Lower leg skin (tissue), 4 donors: ENCODE results near the gene GNAZ. TPM values are rescaled to one million over a fixed set of nuclear protein-coding genes. Genes with fewer than 3 reads are reported as not detected.

Source experiments
- DNase-seq, 2 donors: peaks; one replicate each; pipeline ENCODE4 v3.0.0-alpha.2; 2019; ENCODE audit warnings: low spot score in 2 of 2
- H3K4me3 ChIP-seq: fragments of 200-600 bp; sonication (generic); 2 replicates; pipeline ENCODE4 v1.5.1; 2017; ENCODE audit warnings: mild to moderate bottlenecking, low read depth; ENCODE audit not compliant: poor library complexity, severe bottlenecking
- CTCF ChIP-seq, 3 donors: fragments of 450-650 bp; IDR thresholded peaks; one replicate each; pipeline ENCODE4 v1.5.1; 2016; ENCODE audit warnings: antibody characterized with exemption in 3 of 3, mild to moderate bottlenecking in 3 of 3, moderate library complexity in 2 of 3
- POLR2A ChIP-seq, 2 donors: fragments of 450-650 bp; IDR thresholded peaks; one replicate each; pipeline ENCODE4 v1.6.1; 2016 to 2017; ENCODE audit warnings: antibody characterized with exemption in 2 of 2, mild to moderate bottlenecking in 1 of 2, moderate library complexity in 1 of 2
- WGBS, 2 donors: methylation state at CpG; one replicate each; pipeline ENCODE4 v1.1.5; 2018; 5-methylcytosine and 5-hydroxymethylcytosine counted together
- intact Hi-C: fragments of 100-400 bp; cut with DNase I; formaldehyde crosslinking; loops from one replicate; pipeline ENCODE4 v1.15.0; 2023; ENCODE audit warnings: low total_unique reads
- total RNA-seq, 4 donors: library from RNA; depleted of rRNA; stranded (reverse); fragments of >200 nt; gene quantifications; one replicate each; pipeline ENCODE4 v1.1.0, GENCODE V29; 2016

The GNAZ gene
- total RNA-seq, 4 donors from 2014 or later = 1.5 to 3.6 (median 2.0) TPM

- intact Hi-C loops = no loop called here
- no peak overlapping the region for H3K4me3 ChIP-seq
- no peak for DNase-seq
- TF ChIP-seq POLR2A (IDR thresholded peaks at IDR 0.05) (no peak), CTCF (IDR thresholded peaks at IDR 0.05) (no peak)
- 73 to 75% methylated on average over 9 to 10 of the region's 10 CpGs for WGBS, 2 donors
Observed at GRCh38 chr22:23110190-23110921, 40.0 kb downstream of the GNAZ start.

- intact Hi-C loops = no loop called here
- DNase-seq = no peak
- TF ChIP-seq POLR2A (IDR thresholded peaks at IDR 0.05) (no peak), CTCF (IDR thresholded peaks at IDR 0.05) (no peak)
- H3K4me3 ChIP-seq = no peak overlapping the region
- WGBS, 2 donors = 80 to 84% methylated on average over 15 of the region's 15 CpGs
Observed at GRCh38 chr22:23110922-23111527, 40.7 kb downstream of the GNAZ start.

GRCh38 chr22:23112472-23113012 lies 42.2 kb downstream of the GNAZ start:
- intact Hi-C loops = no loop called here
- no peak for TF ChIP-seq POLR2A (IDR thresholded peaks at IDR 0.05)
- TF ChIP-seq CTCF (IDR thresholded peaks at IDR 0.05) = no peak
- 82 to 89% methylated on average over 9 of the region's 9 CpGs for WGBS, 2 donors
- no peak overlapping the region for H3K4me3 ChIP-seq
- no peak for DNase-seq

- WGBS, 2 donors = 69 to 76% methylated on average over 13 of the region's 14 CpGs
- no peak overlapping the region for H3K4me3 ChIP-seq
- no peak for DNase-seq
- intact Hi-C loops = no loop called here
- no peak for TF ChIP-seq CTCF (IDR thresholded peaks at IDR 0.05)
- TF ChIP-seq POLR2A (IDR thresholded peaks at IDR 0.05) = no peak
Observed at GRCh38 chr22:23113067-23113846, 42.9 kb downstream of the GNAZ start.

- WGBS, 2 donors = 88 to 90% methylated on average over 16 to 18 of the region's 18 CpGs
- intact Hi-C loops = no loop called here
- DNase-seq = no peak
- no peak for TF ChIP-seq POLR2A (IDR thresholded peaks at IDR 0.05)
- no peak for TF ChIP-seq CTCF (IDR thresholded peaks at IDR 0.05)
- H3K4me3 ChIP-seq = no peak overlapping the region
Observed at GRCh38 chr22:23113847-23114720, 43.8 kb downstream of the GNAZ start.
